OCI-LY1 (cell line): ENCODE results near the gene RC3H2.

ENCODE experiments used
- CTCF ChIP-seq: fragments of 200-600 bp; sonication (generic), shearing (Covaris generic); IDR thresholded peaks from 2 replicates; pipeline ENCODE4 v1.5.1; 2017; ENCODE audit warnings: mild to moderate bottlenecking, antibody characterized with exemption, low read length, moderate library complexity, mixed read lengths
- EZH2 ChIP-seq: fragments of 200-600 bp; sonication (generic), shearing (Covaris generic); IDR thresholded peaks from 2 replicates; pipeline ENCODE4 v1.8.0; 2017; ENCODE audit warnings: borderline replicate concordance, mixed run types, mild to moderate bottlenecking, antibody characterized with exemption, low read length, moderate library complexity, mixed read lengths

GRCh38 chr9:122848256-122848943 is 56.8 kb downstream of the RC3H2 start:
- no peak for TF ChIP-seq CTCF
- TF ChIP-seq EZH2, result no peak
